Measurements from ENCODE around the gene ARMC2. TPM values are rescaled to one million over a fixed set of nuclear protein-coding genes. Genes with fewer than 3 reads are reported as not detected.

ARMC2 gene
- total and polyA plus RNA-seq, 8 donors = 0.46 to 13.4 (median 2.3) TPM; not detected in 1

- TF ChIP-seq CTCF (IDR thresholded peaks at IDR 0.05) (no peak), EP300 (IDR thresholded peaks at IDR 0.05) (no peak), POLR2A (IDR thresholded peaks at IDR 0.05) (no peak), POLR2AphosphoS5 (IDR thresholded peaks at IDR 0.05) (no peak)
- intact Hi-C loops (cut with DNase I; ENCODE audit: low total_unique reads) = no loop called here
Measured at GRCh38 chr6:108952776-108953486, 104.7 kb downstream of the ARMC2 start.

GRCh38 chr6:108953681-108954080, 105.5 kb downstream of the ARMC2 start:
- TF ChIP-seq CTCF (IDR thresholded peaks at IDR 0.05) = no peak
- no peaks in the 10 kb centered on the region for H3K36me3 ChIP-seq
- no peak for DNase-seq
- H3K9me3 ChIP-seq = no peaks in the 10 kb centered on the region
- no peaks in the 10 kb centered on the region for H3K27me3 ChIP-seq
- peaks cover 6 to 21% (median 18%) of the 10 kb centered on the region in 4 donors for H3K4me1 ChIP-seq
- H3K4me3 ChIP-seq = no peak overlapping the region
- intact Hi-C loops (cut with DNase I; ENCODE audit: low total_unique reads) = no loop called here
- H3K27ac ChIP-seq = no peak overlapping the region

More at GRCh38 chr6:108952776-108953486, 104.7 kb downstream of the ARMC2 start:
- DNase-seq = no peak
- Histone ChIP-seq H3K9me3 (no peaks in the 10 kb centered on the region), H3K4me1 (peaks cover 12 to 29% (median 25%) of the 10 kb centered on the region in 4 donors), H3K27me3 (no peaks in the 10 kb centered on the region), H3K36me3 (no peaks in the 10 kb centered on the region), H3K27ac (peak overlapping the region in 3 of 5 donors; percentile 18 to 57 (median 19)), H3K4me3 (no peak overlapping the region)
- 64 to 82% (median 77%) methylated on average over 22 to 27 of the region's 27 CpGs for WGBS, 5 donors

- intact Hi-C loops (cut with DNase I; ENCODE audit: low total_unique reads) = no loop called here
- 80 to 86% (median 84%) methylated on average over 15 of the region's 15 CpGs for WGBS, 5 donors
- Histone ChIP-seq H3K36me3 (no peaks in the 10 kb centered on the region), H3K27me3 (no peaks in the 10 kb centered on the region), H3K4me3 (no peak overlapping the region), H3K4me1 (peaks cover 6 to 32% (median 15%) of the 10 kb centered on the region in 4 donors), H3K9me3 (no peaks in the 10 kb centered on the region), H3K27ac (no peak overlapping the region)
- no peak for TF ChIP-seq CTCF (IDR thresholded peaks at IDR 0.05)
- TF ChIP-seq POLR2A (IDR thresholded peaks at IDR 0.05) = no peak
- no peak for TF ChIP-seq POLR2AphosphoS5 (IDR thresholded peaks at IDR 0.05)
- no peak for TF ChIP-seq EP300 (IDR thresholded peaks at IDR 0.05)
- DNase-seq = no peak
Measured at GRCh38 chr6:108955329-108955949, 107.2 kb downstream of the ARMC2 start.

- 48 to 85% (median 59%) methylated on average over 4 of the region's 4 CpGs for WGBS, 5 donors
- no peak for TF ChIP-seq POLR2AphosphoS5 (IDR thresholded peaks at IDR 0.05)
- H3K27ac ChIP-seq = no peak overlapping the region
- no peak overlapping the region for H3K4me3 ChIP-seq
- H3K27me3 ChIP-seq = no peaks in the 10 kb centered on the region
- DNase-seq = no peak
- H3K4me1 ChIP-seq = peaks cover 0 to 20% (median 9%) of the 10 kb centered on the region in 4 donors
- H3K36me3 ChIP-seq = no peaks in the 10 kb centered on the region
- intact Hi-C loops (cut with DNase I; ENCODE audit: low total_unique reads) = no loop called here
- no peaks in the 10 kb centered on the region for H3K9me3 ChIP-seq
Measured at GRCh38 chr6:108957221-108957620, 109.0 kb downstream of the ARMC2 start.
